RWPE2 (cell line): ENCODE data around the gene PHLDB1.

Experiments
- ATAC-seq: fragments of 200-7000 bp; cut with Tn5 transposase; 3 replicates; pipeline ENCODE4 v1.9.1; 2021; ENCODE audit warnings: low read depth
- DNase-seq: peaks from one replicate; pipeline ENCODE4 v3.0.0-alpha.2; 2020; ENCODE audit warnings: low spot score
- H3K27ac ChIP-seq: fragments of 450-650 bp; 2 replicates; pipeline ENCODE4 v1.5.1; 2017; ENCODE audit warnings: mild to moderate bottlenecking; ENCODE audit not compliant: poor library complexity, severe bottlenecking
- H3K27me3 ChIP-seq: fragments of 250-450 bp; sonication (Bioruptor Pico); 2 replicates; pipeline ENCODE4 v1.5.1; 2021; ENCODE audit warnings: mild to moderate bottlenecking, moderate library complexity; ENCODE audit not compliant: insufficient read depth, poor library complexity, severe bottlenecking
- H3K36me3 ChIP-seq: fragments of 250-450 bp; sonication (Bioruptor Pico); 2 replicates; pipeline ENCODE4 v1.5.1; 2020; ENCODE audit warnings: low read depth, mild to moderate bottlenecking, moderate library complexity
- H3K4me1 ChIP-seq: fragments of 250-450 bp; sonication (Bioruptor Pico); 2 replicates; pipeline ENCODE4 v1.5.1; 2021; ENCODE audit warnings: mild to moderate bottlenecking, moderate library complexity; ENCODE audit not compliant: insufficient read depth, poor library complexity, severe bottlenecking
- H3K4me3 ChIP-seq: fragments of 250-450 bp; sonication (Bioruptor Pico); 2 replicates; pipeline ENCODE4 v1.5.1; 2021; ENCODE audit warnings: mild to moderate bottlenecking, moderate library complexity; ENCODE audit not compliant: severe bottlenecking
- H3K9me3 ChIP-seq: fragments of 250-450 bp; sonication (Bioruptor Pico); 2 replicates; pipeline ENCODE4 v1.5.1; 2021; ENCODE audit warnings: mild to moderate bottlenecking, moderate library complexity; ENCODE audit not compliant: severe bottlenecking
- TF ChIP-seq, protein P1 (sequence below): fragments of 450-650 bp; IDR thresholded peaks from one replicate; pipeline ENCODE4 v1.5.1; 2017; ENCODE audit warnings: mild to moderate bottlenecking, moderate library complexity; ENCODE audit not compliant: poor library complexity, severe bottlenecking

The PHLDB1 gene

DNA sequence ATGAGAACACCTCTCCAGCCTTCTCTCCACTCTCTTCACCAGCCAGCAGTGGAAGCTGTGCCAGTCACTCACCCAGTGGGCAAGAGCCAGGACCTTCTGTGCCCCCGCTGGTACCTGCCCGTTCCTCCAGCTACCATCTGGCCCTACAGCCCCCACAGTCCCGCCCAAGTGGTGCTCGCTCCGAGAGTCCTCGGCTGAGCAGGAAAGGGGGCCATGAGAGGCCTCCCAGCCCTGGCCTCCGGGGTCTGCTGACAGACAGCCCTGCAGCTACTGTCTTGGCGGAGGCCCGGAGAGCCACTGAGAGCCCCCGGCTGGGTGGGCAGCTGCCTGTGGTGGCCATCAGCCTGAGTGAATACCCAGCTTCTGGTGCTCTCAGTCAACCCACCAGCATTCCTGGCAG is 20.2 kb downstream of the PHLDB1 start:
- H3K27me3 ChIP-seq, result no peaks in the 10 kb centered on the region
- H3K4me3 ChIP-seq, result no peak overlapping the region
- TF ChIP-seq, protein P1, sequence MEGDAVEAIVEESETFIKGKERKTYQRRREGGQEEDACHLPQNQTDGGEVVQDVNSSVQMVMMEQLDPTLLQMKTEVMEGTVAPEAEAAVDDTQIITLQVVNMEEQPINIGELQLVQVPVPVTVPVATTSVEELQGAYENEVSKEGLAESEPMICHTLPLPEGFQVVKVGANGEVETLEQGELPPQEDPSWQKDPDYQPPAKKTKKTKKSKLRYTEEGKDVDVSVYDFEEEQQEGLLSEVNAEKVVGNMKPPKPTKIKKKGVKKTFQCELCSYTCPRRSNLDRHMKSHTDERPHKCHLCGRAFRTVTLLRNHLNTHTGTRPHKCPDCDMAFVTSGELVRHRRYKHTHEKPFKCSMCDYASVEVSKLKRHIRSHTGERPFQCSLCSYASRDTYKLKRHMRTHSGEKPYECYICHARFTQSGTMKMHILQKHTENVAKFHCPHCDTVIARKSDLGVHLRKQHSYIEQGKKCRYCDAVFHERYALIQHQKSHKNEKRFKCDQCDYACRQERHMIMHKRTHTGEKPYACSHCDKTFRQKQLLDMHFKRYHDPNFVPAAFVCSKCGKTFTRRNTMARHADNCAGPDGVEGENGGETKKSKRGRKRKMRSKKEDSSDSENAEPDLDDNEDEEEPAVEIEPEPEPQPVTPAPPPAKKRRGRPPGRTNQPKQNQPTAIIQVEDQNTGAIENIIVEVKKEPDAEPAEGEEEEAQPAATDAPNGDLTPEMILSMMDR, result no peak
- H3K36me3 ChIP-seq, result peaks cover 72% of the 10 kb centered on the region
- no peak for ATAC-seq
- H3K4me1 ChIP-seq, result peaks cover 26% of the 10 kb centered on the region
- DNase-seq, result no peak
- H3K27ac ChIP-seq, result no peak overlapping the region
- no peaks in the 10 kb centered on the region for H3K9me3 ChIP-seq

DNA sequence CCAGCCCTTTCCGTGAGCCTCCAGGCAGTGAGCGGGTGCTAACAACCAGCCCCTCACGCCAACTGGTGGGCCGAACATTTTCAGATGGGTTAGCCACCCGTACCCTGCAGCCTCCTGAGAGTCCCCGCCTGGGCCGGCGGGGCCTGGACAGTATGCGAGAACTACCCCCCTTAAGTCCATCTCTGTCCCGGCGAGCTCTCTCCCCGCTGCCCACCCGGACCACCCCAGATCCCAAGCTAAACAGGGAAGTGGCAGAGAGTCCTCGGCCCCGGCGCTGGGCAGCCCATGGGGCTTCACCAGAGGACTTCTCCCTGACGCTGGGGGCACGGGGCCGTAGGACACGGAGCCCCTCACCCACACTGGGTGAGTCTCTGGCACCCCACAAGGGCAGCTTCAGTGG is 20.6 kb downstream of the PHLDB1 start:
- Histone ChIP-seq H3K9me3 (no peaks in the 10 kb centered on the region), H3K36me3 (peaks cover 75% of the 10 kb centered on the region)
- no peak for ATAC-seq

DNA sequence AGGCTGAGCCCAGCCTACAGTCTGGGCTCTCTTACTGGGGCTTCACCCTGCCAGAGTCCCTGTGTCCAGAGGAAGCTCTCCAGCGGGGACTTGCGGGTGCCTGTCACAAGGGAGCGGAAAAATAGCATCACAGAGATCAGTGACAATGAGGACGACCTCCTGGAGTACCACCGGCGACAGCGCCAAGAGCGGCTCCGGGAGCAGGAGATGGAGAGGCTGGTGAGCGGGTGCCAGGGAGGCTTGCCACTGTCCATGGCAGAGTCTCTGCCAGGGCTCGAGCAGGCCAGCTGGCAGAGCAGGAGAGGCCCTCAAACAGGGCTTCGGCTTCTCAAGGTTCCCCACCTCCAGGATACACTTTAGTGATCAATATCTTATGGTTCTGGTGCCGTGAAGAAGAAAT is 21.0 kb downstream of the PHLDB1 start:
- H3K36me3 ChIP-seq, result peaks cover 79% of the 10 kb centered on the region
- DNase-seq, result no peak
- H3K4me3 ChIP-seq, result no peak overlapping the region
- peak overlapping the region; percentile 18 for H3K27ac ChIP-seq
- H3K27me3 ChIP-seq, result no peaks in the 10 kb centered on the region
- no peak for ATAC-seq
- TF ChIP-seq, protein P1, result no peak
- H3K9me3 ChIP-seq, result no peaks in the 10 kb centered on the region
- H3K4me1 ChIP-seq, result peaks cover 27% of the 10 kb centered on the region

More for the DNA sequence above, 20.6 kb downstream of the PHLDB1 start:
- H3K4me3 ChIP-seq, result no peak overlapping the region
- TF ChIP-seq, protein P1, result no peak
- no peak overlapping the region for H3K27ac ChIP-seq
- no peak for DNase-seq
- peaks cover 23% of the 10 kb centered on the region for H3K4me1 ChIP-seq
- no peaks in the 10 kb centered on the region for H3K27me3 ChIP-seq

DNA sequence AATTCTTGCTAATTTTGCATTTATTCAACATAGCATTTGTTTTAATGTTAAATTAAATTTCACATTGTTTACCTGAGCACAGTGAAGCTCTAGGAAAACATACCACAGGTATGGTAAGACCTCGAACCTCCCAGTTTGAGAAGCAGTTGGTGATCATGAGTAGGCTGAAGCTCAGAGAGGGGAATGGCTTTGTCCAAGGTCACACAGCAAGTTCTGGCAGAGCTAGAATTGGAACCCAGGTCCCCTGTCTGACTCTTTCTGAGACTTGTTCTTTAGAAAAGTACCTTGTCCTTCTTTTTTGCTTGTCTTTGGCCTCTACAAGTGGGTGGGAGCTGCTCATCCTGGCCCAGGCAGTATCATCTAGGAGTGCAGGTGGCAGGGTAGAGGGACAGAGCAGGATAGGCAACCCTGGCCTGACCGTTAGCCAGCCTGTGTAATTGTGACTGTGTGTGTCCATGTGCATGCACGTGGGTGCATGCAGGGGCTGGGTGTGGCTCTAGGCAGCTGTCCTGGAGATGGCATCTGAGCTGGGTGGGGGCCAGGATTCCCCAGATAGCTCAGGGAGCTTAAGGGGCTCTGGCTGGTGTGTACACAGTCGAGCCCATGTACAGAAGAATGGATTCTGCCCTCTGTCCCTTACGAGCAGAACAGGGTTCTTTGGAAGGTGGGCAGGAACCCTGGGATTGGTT is 21.6 kb downstream of the PHLDB1 start:
- H3K4me1 ChIP-seq, result peaks cover 25% of the 10 kb centered on the region
- DNase-seq (no peak), ATAC-seq (peak; percentile 5; the same call in 1 of the 3 replicates)
- peaks cover 77% of the 10 kb centered on the region for H3K36me3 ChIP-seq
- TF ChIP-seq, protein P1, result no peak
- no peak overlapping the region for H3K4me3 ChIP-seq
- no peaks in the 10 kb centered on the region for H3K9me3 ChIP-seq
- H3K27ac ChIP-seq, result peak overlapping the region; percentile 18
- H3K27me3 ChIP-seq, result no peaks in the 10 kb centered on the region
